Endothelial cell of umbilical vein (primary cell): ENCODE results near the gene COL5A1. TPM values are rescaled to one million over a fixed set of nuclear protein-coding genes. Genes with fewer than 3 reads are reported as not detected.
A peak's percentile ranks its signal among the peaks of the same experiment; 100 is the strongest.

Experiments used
- BruUV-seq: library from RNA; stranded (reverse); fragments of 400-500 nt; replicated peaks from 2 replicates; lab custom pipeline; 2021; lab: Mats Ljungman, UMichigan
- CTCF ChIA-PET: fragments of 300-600, 350-600 bp; sonication (Branson Sonifier 250); formaldehyde crosslinking; loops from one replicate; lab custom pipeline; 2021; ENCODE audit warnings: antibody characterized with exemption, inconsistent platforms; lab: Charles Lee
- POLR2A ChIA-PET: fragments of 300-600, 350-600 bp; sonication (Branson Sonifier 250); formaldehyde crosslinking; loops from one replicate; lab custom pipeline; 2021; ENCODE audit warnings: antibody characterized with exemption, inconsistent platforms; lab: Charles Lee
- DNase-seq: peaks from one replicate; pipeline ENCODE4 v3.0.0-alpha.2; 2011; ENCODE audit warnings: low read depth, low spot score
- FAIRE-seq: peaks from 2 replicates; lab custom pipeline; 2011; peaks lifted over from hg19 to GRCh38; lab: Jason Lieb, UNC
- H2AFZ ChIP-seq: 2 replicates; pipeline ENCODE4 v1.6.0; 2012; ENCODE audit warnings: low read depth, low read length, control low read depth, inconsistent platforms
- H3K27ac ChIP-seq: 2 replicates; pipeline ENCODE4 v1.5.1; 2011; ENCODE audit warnings: low read depth, mild to moderate bottlenecking, control low read depth, low read length, moderate library complexity; ENCODE audit not compliant: insufficient read depth
- H3K27me3 ChIP-seq, 2 experiments: 2 replicates each; pipeline versions ENCODE4 v1.6.0 to v1.6.1; 2011; ENCODE audit warnings: low read length in 2 of 2, mixed read lengths in 1 of 2; ENCODE audit not compliant: control insufficient read depth in 2 of 2, insufficient read depth in 2 of 2
- H3K36me3 ChIP-seq, 2 experiments: 2 replicates in 1 of 2; 3 replicates in 1 of 2; pipeline ENCODE4 v1.5.1; 2011; ENCODE audit warnings: low read length in 2 of 2, mild to moderate bottlenecking in 1 of 2, moderate library complexity in 1 of 2; ENCODE audit not compliant: control insufficient read depth in 2 of 2, insufficient read depth in 2 of 2; ENCODE audit errors: extremely low read depth in 1 of 2
- H3K4me1 ChIP-seq: 3 replicates; pipeline ENCODE4 v1.5.1; 2011; ENCODE audit warnings: mild to moderate bottlenecking, low read length; ENCODE audit not compliant: control insufficient read depth, insufficient read depth; ENCODE audit errors: extremely low read depth
- H3K4me2 ChIP-seq: 2 replicates; pipeline ENCODE4 v1.6.1; 2011; ENCODE audit warnings: low read length, control low read depth, mixed read lengths; ENCODE audit not compliant: insufficient read depth
- H3K4me3 ChIP-seq, 3 experiments: fragments of 200-600 bp in 1 of 3; sonication (generic), shearing (Covaris generic) in 1 of 3; replicated peaks in 1 of 3; 2 replicates each; pipeline ENCODE4 v1.5.1; 2011 to 2016; ENCODE audit warnings: control low read depth in 3 of 3, low read length in 3 of 3, mild to moderate bottlenecking in 2 of 3, inconsistent platforms in 1 of 3, low read depth in 1 of 3, moderate library complexity in 1 of 3; ENCODE audit not compliant: insufficient read depth in 1 of 3
- H3K79me2 ChIP-seq: 2 replicates; pipeline ENCODE4 v1.6.0; 2012; ENCODE audit warnings: low read length, inconsistent platforms; ENCODE audit not compliant: control insufficient read depth, insufficient read depth
- H3K9ac ChIP-seq: replicated peaks from 2 replicates; pipeline ENCODE3; 2011; ENCODE audit warnings: low read length, control low read depth; ENCODE audit not compliant: insufficient read depth; ENCODE audit errors: extremely low read depth
- H3K9me1 ChIP-seq: replicated peaks from 3 replicates; pipeline ENCODE4 v1.6.0; 2011; ENCODE audit warnings: mild to moderate bottlenecking, low read length; ENCODE audit not compliant: control insufficient read depth, insufficient read depth; ENCODE audit errors: extremely low read depth
- H3K9me3 ChIP-seq: replicated peaks from 2 replicates; pipeline ENCODE4 v1.5.1; 2012; ENCODE audit warnings: low read length, inconsistent platforms; ENCODE audit not compliant: control insufficient read depth, insufficient read depth
- H4K20me1 ChIP-seq: replicated peaks from 2 replicates; pipeline ENCODE3; 2011; ENCODE audit warnings: mild to moderate bottlenecking, low read length; ENCODE audit not compliant: control insufficient read depth, insufficient read depth; ENCODE audit errors: extremely low read depth
- EZH2 ChIP-seq: IDR thresholded peaks from 2 replicates; pipeline ENCODE4 v1.6.1; 2012; ENCODE audit warnings: borderline replicate concordance, low read depth, mild to moderate bottlenecking, moderate library complexity, low read length, inconsistent platforms; ENCODE audit not compliant: severe bottlenecking
- FOS ChIP-seq: IDR thresholded peaks from 2 replicates; pipeline ENCODE4 v1.6.1; 2011; ENCODE audit warnings: mild to moderate bottlenecking, low read length, moderate library complexity, borderline replicate concordance; ENCODE audit not compliant: insufficient read depth
- GATA2 ChIP-seq: IDR thresholded peaks from 2 replicates; pipeline ENCODE4 v1.7.0; 2011; ENCODE audit warnings: low read depth, mild to moderate bottlenecking, moderate library complexity, mixed read lengths, low read length; ENCODE audit not compliant: insufficient read length, insufficient read depth
- JUN ChIP-seq: IDR thresholded peaks from 2 replicates; pipeline ENCODE4 v1.6.1; 2011; ENCODE audit warnings: borderline replicate concordance, low read depth; ENCODE audit not compliant: insufficient read length, insufficient read depth
- MYC ChIP-seq: IDR thresholded peaks from one replicate; pipeline ENCODE4 v1.6.1; 2011; ENCODE audit warnings: mild to moderate bottlenecking, low read depth, low read length
- POLR2A ChIP-seq: IDR thresholded peaks from 2 replicates; pipeline ENCODE4 v1.6.1; 2012; ENCODE audit warnings: low read depth, mild to moderate bottlenecking, control low read depth, low read length
- POLR2AphosphoS5 ChIP-seq: IDR thresholded peaks from 2 replicates; pipeline ENCODE4 v1.6.1; 2012; ENCODE audit warnings: low read depth, mild to moderate bottlenecking, control low read depth, low read length, moderate library complexity; ENCODE audit not compliant: insufficient read depth
- dilution Hi-C: fragments of 300-500 bp; cut with MboI; formaldehyde crosslinking; loops from one replicate; pipeline ENCODE4 v1.15.0; 2019; ENCODE audit warnings: low sequenced_read_pairs; ENCODE audit not compliant: extremely low pct_ligation_motif_present
- intact Hi-C: fragments of 100-400 bp; cut with micrococcal nuclease; formaldehyde crosslinking; loops from one replicate; pipeline ENCODE4 v1.10.0; 2022
- polyA plus RNA-seq, 4 experiments: library from polyadenylated mRNA; depleted of rRNA in 3 of 4; stranded (reverse) in 3 of 4; unstranded in 1 of 4; fragments of >200 nt; gene quantifications; 2 replicates each; pipeline versions ENCODE4 v1.2.1 to v1.2.3, GENCODE V29; 2011 to 2012; ENCODE audit warnings: missing spikeins in 1 of 4
- total RNA-seq: library from RNA; stranded (reverse); gene quantifications from 2 replicates; pipeline ENCODE4 v1.2.3, GENCODE V29; 2021
- TF ChIP-seq, protein P1 (sequence below): IDR thresholded peaks from 2 replicates; pipeline ENCODE4 v1.6.1; 2011; ENCODE audit not compliant: insufficient read depth, insufficient read length
- TF ChIP-seq, protein P2 (sequence below), 2 donors: IDR thresholded peaks; 1 replicate in 1 of 2; 2 replicates in 1 of 2; pipeline ENCODE4 v1.5.1; 2011; ENCODE audit warnings: low read length in 2 of 2, mild to moderate bottlenecking in 2 of 2, moderate library complexity in 2 of 2, control low read depth in 1 of 2, inconsistent platforms in 1 of 2, low read depth in 1 of 2; ENCODE audit not compliant: insufficient read depth in 1 of 2; ENCODE audit errors: extremely low read depth in 1 of 2

COL5A1 gene
- total and polyA plus RNA-seq, 2 donors (not counting 3 experiments of a cell fraction or from before 2014, with no cell fraction given) = 97.4 to 175 TPM

DNA sequence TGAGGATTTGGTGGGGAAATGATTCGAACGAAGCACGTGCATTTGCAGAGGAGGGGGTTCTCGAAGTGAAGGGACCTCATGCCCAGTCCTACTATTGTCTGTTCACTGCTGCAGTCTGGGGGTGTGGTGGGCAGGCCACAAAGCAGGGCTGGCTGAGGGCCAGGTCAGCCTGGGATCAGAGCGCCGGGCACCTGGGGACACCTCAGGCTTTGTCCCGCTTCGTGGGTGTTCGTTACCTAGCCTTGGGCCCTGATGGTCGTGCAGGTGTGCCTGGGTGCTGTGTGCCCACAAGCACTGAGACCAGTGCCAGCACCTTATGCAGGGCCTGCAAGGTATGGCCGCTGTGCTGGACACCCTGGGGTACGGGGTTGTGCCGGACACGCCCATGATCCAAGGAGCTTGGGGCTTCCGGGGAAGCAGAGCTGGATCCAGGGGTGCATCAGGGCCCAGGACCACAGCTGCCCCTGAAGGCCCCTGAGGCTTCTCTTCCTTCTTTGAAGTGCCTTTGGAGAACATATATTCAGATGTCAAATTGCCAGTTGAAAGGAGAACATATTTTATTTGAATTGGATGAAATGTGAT, 80.6 kb downstream of the COL5A1 start:
- H3K4me2 ChIP-seq = no peak overlapping the region
- H3K4me1 ChIP-seq = no peaks in the 10 kb centered on the region
- intact Hi-C loops = no loop called here
- no peaks in the 10 kb centered on the region for H3K79me2 ChIP-seq
- H3K4me3 ChIP-seq = no peak overlapping the region
- no peaks in the 10 kb centered on the region for H3K9me1 ChIP-seq
- ChIA-PET CTCF (no interaction called here), POLR2A (no interaction called here)
- no peak overlapping the region for H2AFZ ChIP-seq
- BruUV-seq = no TSS peak
- peaks cover 0 to 12% of the 10 kb centered on the region in 2 experiments for H3K36me3 ChIP-seq
- dilution Hi-C loops = no loop called here
- TF ChIP-seq JUN (no peak), GATA2 (no peak), POLR2A (no peak), FOS (no peak), EZH2 (no peak), POLR2AphosphoS5 (no peak), MYC (no peak)
- TF ChIP-seq, protein P1, sequence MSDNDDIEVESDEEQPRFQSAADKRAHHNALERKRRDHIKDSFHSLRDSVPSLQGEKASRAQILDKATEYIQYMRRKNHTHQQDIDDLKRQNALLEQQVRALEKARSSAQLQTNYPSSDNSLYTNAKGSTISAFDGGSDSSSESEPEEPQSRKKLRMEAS = no peak
- TF ChIP-seq, protein P2, sequence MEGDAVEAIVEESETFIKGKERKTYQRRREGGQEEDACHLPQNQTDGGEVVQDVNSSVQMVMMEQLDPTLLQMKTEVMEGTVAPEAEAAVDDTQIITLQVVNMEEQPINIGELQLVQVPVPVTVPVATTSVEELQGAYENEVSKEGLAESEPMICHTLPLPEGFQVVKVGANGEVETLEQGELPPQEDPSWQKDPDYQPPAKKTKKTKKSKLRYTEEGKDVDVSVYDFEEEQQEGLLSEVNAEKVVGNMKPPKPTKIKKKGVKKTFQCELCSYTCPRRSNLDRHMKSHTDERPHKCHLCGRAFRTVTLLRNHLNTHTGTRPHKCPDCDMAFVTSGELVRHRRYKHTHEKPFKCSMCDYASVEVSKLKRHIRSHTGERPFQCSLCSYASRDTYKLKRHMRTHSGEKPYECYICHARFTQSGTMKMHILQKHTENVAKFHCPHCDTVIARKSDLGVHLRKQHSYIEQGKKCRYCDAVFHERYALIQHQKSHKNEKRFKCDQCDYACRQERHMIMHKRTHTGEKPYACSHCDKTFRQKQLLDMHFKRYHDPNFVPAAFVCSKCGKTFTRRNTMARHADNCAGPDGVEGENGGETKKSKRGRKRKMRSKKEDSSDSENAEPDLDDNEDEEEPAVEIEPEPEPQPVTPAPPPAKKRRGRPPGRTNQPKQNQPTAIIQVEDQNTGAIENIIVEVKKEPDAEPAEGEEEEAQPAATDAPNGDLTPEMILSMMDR (IDR thresholded peaks at IDR 0.05; ENCODE audit: extremely low read depth in 1 of 2, insufficient read depth in 1 of 2, low read depth in 1 of 2, low read length in 2 of 2) = no peak
- H4K20me1 ChIP-seq = no peaks in the 10 kb centered on the region
- no peak overlapping the region for H3K27ac ChIP-seq
- DNase-seq (no peak), FAIRE-seq (peak; percentile 24)
- H3K27me3 ChIP-seq = no peaks in the 10 kb centered on the region
- H3K9ac ChIP-seq = no peak overlapping the region
- H3K9me3 ChIP-seq = no peaks in the 10 kb centered on the region
